ENCODE measurements around the gene HIC1.
A peak's percentile ranks its signal among the peaks of the same experiment; 100 is the strongest.

The HIC1 gene

GRCh38 chr17:2035541-2036488 lies 19.1 kb upstream of the HIC1 start:
- no peak for DNase-seq
- Histone ChIP-seq H3K36me3 (ENCODE audit: control insufficient read depth, insufficient read depth, low read length) (peaks cover 37% of the 10 kb centered on the region), H3K4me3 (ENCODE audit: insufficient read depth, low read depth, low read length, poor library complexity, severe bottlenecking) (no peak overlapping the region), H3K4me1 (ENCODE audit: control insufficient read depth, insufficient read depth, low read length, poor library complexity, severe bottlenecking) (peaks cover 13% of the 10 kb centered on the region), H3K27ac (ENCODE audit: insufficient read depth, low read length, poor library complexity, severe bottlenecking) (no peak overlapping the region), H3K27me3 (replicated peaks; ENCODE audit: control insufficient read depth, insufficient read depth, low read length, poor library complexity, severe bottlenecking) (no peaks in the 10 kb centered on the region), H3K9me3 (ENCODE audit: control insufficient read depth, low read length) (no peaks in the 10 kb centered on the region)

- peaks cover 10% of the 10 kb centered on the region for H3K4me1 ChIP-seq (ENCODE audit: control insufficient read depth, insufficient read depth, low read length, poor library complexity, severe bottlenecking)
- DNase-seq = no peak
- H3K4me3 ChIP-seq (ENCODE audit: insufficient read depth, low read depth, low read length, poor library complexity, severe bottlenecking) = no peak overlapping the region
- no peak overlapping the region for H3K27ac ChIP-seq (ENCODE audit: insufficient read depth, low read length, poor library complexity, severe bottlenecking)
- no peaks in the 10 kb centered on the region for H3K9me3 ChIP-seq (ENCODE audit: control insufficient read depth, low read length)
- no peaks in the 10 kb centered on the region for H3K27me3 ChIP-seq (replicated peaks; ENCODE audit: control insufficient read depth, insufficient read depth, low read length, poor library complexity, severe bottlenecking)
- H3K36me3 ChIP-seq (ENCODE audit: control insufficient read depth, insufficient read depth, low read length) = peaks cover 37% of the 10 kb centered on the region
These were observed 17.7 kb upstream of the HIC1 start for GRCh38 chr17:2037155-2037554.

- no peak for DNase-seq
- no peaks in the 10 kb centered on the region for H3K9me3 ChIP-seq (ENCODE audit: control insufficient read depth, low read length)
- no peak overlapping the region for H3K4me3 ChIP-seq (ENCODE audit: insufficient read depth, low read depth, low read length, poor library complexity, severe bottlenecking)
- peaks cover 14% of the 10 kb centered on the region for H3K4me1 ChIP-seq (ENCODE audit: control insufficient read depth, insufficient read depth, low read length, poor library complexity, severe bottlenecking)
- H3K36me3 ChIP-seq (ENCODE audit: control insufficient read depth, insufficient read depth, low read length) = peaks cover 42% of the 10 kb centered on the region
- no peak overlapping the region for H3K27ac ChIP-seq (ENCODE audit: insufficient read depth, low read length, poor library complexity, severe bottlenecking)
- H3K27me3 ChIP-seq (replicated peaks; ENCODE audit: control insufficient read depth, insufficient read depth, low read length, poor library complexity, severe bottlenecking) = no peaks in the 10 kb centered on the region
These were observed 14.6 kb upstream of the HIC1 start for GRCh38 chr17:2040219-2040827.

GRCh38 chr17:2040942-2041560 lies 13.9 kb upstream of the HIC1 start:
- Histone ChIP-seq H3K4me1 (ENCODE audit: control insufficient read depth, insufficient read depth, low read length, poor library complexity, severe bottlenecking) (peaks cover 14% of the 10 kb centered on the region), H3K4me3 (ENCODE audit: insufficient read depth, low read depth, low read length, poor library complexity, severe bottlenecking) (peak overlapping the region; percentile 80), H3K36me3 (ENCODE audit: control insufficient read depth, insufficient read depth, low read length) (peaks cover 36% of the 10 kb centered on the region), H3K9me3 (ENCODE audit: control insufficient read depth, low read length) (no peaks in the 10 kb centered on the region), H3K27ac (ENCODE audit: insufficient read depth, low read length, poor library complexity, severe bottlenecking) (peak overlapping the region; percentile 91), H3K27me3 (replicated peaks; ENCODE audit: control insufficient read depth, insufficient read depth, low read length, poor library complexity, severe bottlenecking) (no peaks in the 10 kb centered on the region)
- no peak for DNase-seq

- DNase-seq = peak; percentile 94 to 97 (median 96)
- H3K27ac ChIP-seq (ENCODE audit: insufficient read depth, low read length, poor library complexity, severe bottlenecking) = peak within 1 kb of the TSS; percentile 91
- peaks cover 29% of the 10 kb centered on the region for H3K36me3 ChIP-seq (ENCODE audit: control insufficient read depth, insufficient read depth, low read length)
These were observed 13.1 kb upstream of the HIC1 start, which contains the start of gene OVCA2 for GRCh38 chr17:2041561-2042389. TSS of gene OVCA2 (plus strand) at chr17:2042022. CDS start at chr17:2042048, 26 bp downstream.

GRCh38 chr17:2042390-2042847 lies 12.5 kb upstream of the HIC1 start:
- H3K27ac ChIP-seq (ENCODE audit: insufficient read depth, low read length, poor library complexity, severe bottlenecking) = peak overlapping the region; percentile 91
- H3K36me3 ChIP-seq (ENCODE audit: control insufficient read depth, insufficient read depth, low read length) = peaks cover 22% of the 10 kb centered on the region
- H3K9me3 ChIP-seq (ENCODE audit: control insufficient read depth, low read length) = no peaks in the 10 kb centered on the region
- H3K4me1 ChIP-seq (ENCODE audit: control insufficient read depth, insufficient read depth, low read length, poor library complexity, severe bottlenecking) = peaks cover 14% of the 10 kb centered on the region
- H3K4me3 ChIP-seq (ENCODE audit: insufficient read depth, low read depth, low read length, poor library complexity, severe bottlenecking) = peak overlapping the region; percentile 80
- no peak for DNase-seq
- no peaks in the 10 kb centered on the region for H3K27me3 ChIP-seq (replicated peaks; ENCODE audit: control insufficient read depth, insufficient read depth, low read length, poor library complexity, severe bottlenecking)

More at GRCh38 chr17:2041561-2042389, 13.1 kb upstream of the HIC1 start, which contains the start of gene OVCA2:
- Histone ChIP-seq H3K9me3 (ENCODE audit: control insufficient read depth, low read length) (no peaks in the 10 kb centered on the region), H3K4me3 (ENCODE audit: insufficient read depth, low read depth, low read length, poor library complexity, severe bottlenecking) (peak within 1 kb of the TSS; percentile 80), H3K4me1 (ENCODE audit: control insufficient read depth, insufficient read depth, low read length, poor library complexity, severe bottlenecking) (peaks cover 14% of the 10 kb centered on the region), H3K27me3 (replicated peaks; ENCODE audit: control insufficient read depth, insufficient read depth, low read length, poor library complexity, severe bottlenecking) (no peaks in the 10 kb centered on the region)

GRCh38 chr17:2042933-2043332 lies 12.0 kb upstream of the HIC1 start:
- H3K4me3 ChIP-seq (ENCODE audit: insufficient read depth, low read depth, low read length, poor library complexity, severe bottlenecking) = no peak overlapping the region
- H3K27me3 ChIP-seq (replicated peaks; ENCODE audit: control insufficient read depth, insufficient read depth, low read length, poor library complexity, severe bottlenecking) = no peaks in the 10 kb centered on the region
- peaks cover 14% of the 10 kb centered on the region for H3K4me1 ChIP-seq (ENCODE audit: control insufficient read depth, insufficient read depth, low read length, poor library complexity, severe bottlenecking)
- H3K9me3 ChIP-seq (ENCODE audit: control insufficient read depth, low read length) = no peaks in the 10 kb centered on the region
- peak overlapping the region; percentile 91 for H3K27ac ChIP-seq (ENCODE audit: insufficient read depth, low read length, poor library complexity, severe bottlenecking)
- no peak for DNase-seq
- H3K36me3 ChIP-seq (ENCODE audit: control insufficient read depth, insufficient read depth, low read length) = peaks cover 18% of the 10 kb centered on the region

- Histone ChIP-seq H3K27ac (ENCODE audit: insufficient read depth, low read length, poor library complexity, severe bottlenecking) (no peak overlapping the region), H3K36me3 (ENCODE audit: control insufficient read depth, insufficient read depth, low read length) (peaks cover 13% of the 10 kb centered on the region), H3K4me3 (ENCODE audit: insufficient read depth, low read depth, low read length, poor library complexity, severe bottlenecking) (no peak overlapping the region), H3K4me1 (ENCODE audit: control insufficient read depth, insufficient read depth, low read length, poor library complexity, severe bottlenecking) (peaks cover 17% of the 10 kb centered on the region), H3K27me3 (replicated peaks; ENCODE audit: control insufficient read depth, insufficient read depth, low read length, poor library complexity, severe bottlenecking) (no peaks in the 10 kb centered on the region), H3K9me3 (ENCODE audit: control insufficient read depth, low read length) (no peaks in the 10 kb centered on the region)
- DNase-seq = no peak
These were observed 11.1 kb upstream of the HIC1 start for GRCh38 chr17:2043785-2044184.

GRCh38 chr17:2044263-2044894 lies 10.5 kb upstream of the HIC1 start:
- Histone ChIP-seq H3K9me3 (ENCODE audit: control insufficient read depth, low read length) (no peaks in the 10 kb centered on the region), H3K27ac (ENCODE audit: insufficient read depth, low read length, poor library complexity, severe bottlenecking) (no peak overlapping the region), H3K36me3 (ENCODE audit: control insufficient read depth, insufficient read depth, low read length) (peaks cover 13% of the 10 kb centered on the region), H3K4me1 (ENCODE audit: control insufficient read depth, insufficient read depth, low read length, poor library complexity, severe bottlenecking) (peaks cover 23% of the 10 kb centered on the region), H3K27me3 (replicated peaks; ENCODE audit: control insufficient read depth, insufficient read depth, low read length, poor library complexity, severe bottlenecking) (no peaks in the 10 kb centered on the region), H3K4me3 (ENCODE audit: insufficient read depth, low read depth, low read length, poor library complexity, severe bottlenecking) (no peak overlapping the region)
- no peak for DNase-seq
